OCI-LY7 (cell line): ENCODE data around the gene CD2AP.

Source experiments
- CTCF ChIP-seq: fragments of 200-600 bp; sonication (generic); conservative IDR thresholded peaks from 2 replicates; pipeline ENCODE4 v1.5.1; 2014; ENCODE audit warnings: mild to moderate bottlenecking, antibody characterized with exemption, low read length, moderate library complexity, mixed read lengths
- EZH2phosphoT487 ChIP-seq: fragments of 200-600 bp; sonication (generic); IDR thresholded peaks from 2 replicates; pipeline ENCODE4 v1.6.1; 2018; ENCODE audit warnings: low read depth, borderline replicate concordance, mild to moderate bottlenecking, mixed run types, antibody characterized with exemption, low read length, moderate library complexity, mixed read lengths

GRCh38 chr6:47648031-47648430 is 170.4 kb downstream of the CD2AP start:
- no peak for TF ChIP-seq CTCF
- TF ChIP-seq EZH2phosphoT487 = no peak
